Measurements from ENCODE around the gene SND1.

GRCh38 chr7:127810696-127811660 lies 159.0 kb downstream of the SND1 start:
- TF ChIP-seq CTCF (IDR thresholded peaks at IDR 0.05; ENCODE audit: low read depth, low read length, missing input control) = no peak
- no peak for TF ChIP-seq EGR1 (IDR thresholded peaks at IDR 0.05; ENCODE audit: low read depth in 2 of 2)
- no peak for TF ChIP-seq SP1 (IDR thresholded peaks at IDR 0.05)
- no peak for TF ChIP-seq TAF1 (conservative IDR thresholded peaks at IDR 0.05)
- no peak for TF ChIP-seq RAD21 (IDR thresholded peaks at IDR 0.05)
- no peak for TF ChIP-seq YY1 (IDR thresholded peaks at IDR 0.05)
- TF ChIP-seq, protein P1, sequence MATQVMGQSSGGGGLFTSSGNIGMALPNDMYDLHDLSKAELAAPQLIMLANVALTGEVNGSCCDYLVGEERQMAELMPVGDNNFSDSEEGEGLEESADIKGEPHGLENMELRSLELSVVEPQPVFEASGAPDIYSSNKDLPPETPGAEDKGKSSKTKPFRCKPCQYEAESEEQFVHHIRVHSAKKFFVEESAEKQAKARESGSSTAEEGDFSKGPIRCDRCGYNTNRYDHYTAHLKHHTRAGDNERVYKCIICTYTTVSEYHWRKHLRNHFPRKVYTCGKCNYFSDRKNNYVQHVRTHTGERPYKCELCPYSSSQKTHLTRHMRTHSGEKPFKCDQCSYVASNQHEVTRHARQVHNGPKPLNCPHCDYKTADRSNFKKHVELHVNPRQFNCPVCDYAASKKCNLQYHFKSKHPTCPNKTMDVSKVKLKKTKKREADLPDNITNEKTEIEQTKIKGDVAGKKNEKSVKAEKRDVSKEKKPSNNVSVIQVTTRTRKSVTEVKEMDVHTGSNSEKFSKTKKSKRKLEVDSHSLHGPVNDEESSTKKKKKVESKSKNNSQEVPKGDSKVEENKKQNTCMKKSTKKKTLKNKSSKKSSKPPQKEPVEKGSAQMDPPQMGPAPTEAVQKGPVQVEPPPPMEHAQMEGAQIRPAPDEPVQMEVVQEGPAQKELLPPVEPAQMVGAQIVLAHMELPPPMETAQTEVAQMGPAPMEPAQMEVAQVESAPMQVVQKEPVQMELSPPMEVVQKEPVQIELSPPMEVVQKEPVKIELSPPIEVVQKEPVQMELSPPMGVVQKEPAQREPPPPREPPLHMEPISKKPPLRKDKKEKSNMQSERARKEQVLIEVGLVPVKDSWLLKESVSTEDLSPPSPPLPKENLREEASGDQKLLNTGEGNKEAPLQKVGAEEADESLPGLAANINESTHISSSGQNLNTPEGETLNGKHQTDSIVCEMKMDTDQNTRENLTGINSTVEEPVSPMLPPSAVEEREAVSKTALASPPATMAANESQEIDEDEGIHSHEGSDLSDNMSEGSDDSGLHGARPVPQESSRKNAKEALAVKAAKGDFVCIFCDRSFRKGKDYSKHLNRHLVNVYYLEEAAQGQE (IDR thresholded peaks at IDR 0.05) = no peak
- no peak for TF ChIP-seq RXRA (IDR thresholded peaks at IDR 0.05)

All from liver (tissue), 3 donors.